ENCODE results near the gene DHPS.

GRCh38 chr19:12649941-12650340 is 31.7 kb downstream of the DHPS start:
- no peak for TF ChIP-seq GATA2 (IDR thresholded peaks at IDR 0.05; ENCODE audit: low read depth, low read length)
- TF ChIP-seq GATA3 (IDR thresholded peaks at IDR 0.05; ENCODE audit: low read depth, low read length), result no peak

All from SH-SY5Y (cell line).